Mesendoderm (in vitro differentiated cells): Measurements from ENCODE around the gene AFDN.

Source experiments
- DNase-seq: peaks from one replicate; pipeline ENCODE4 v3.0.0; 2013
- H2AK5ac ChIP-seq: 2 replicates; pipeline ENCODE4 v1.6.1; 2013; ENCODE audit warnings: low read length, inconsistent platforms
- H2BK120ac ChIP-seq: 2 replicates; pipeline ENCODE4 v1.6.1; 2013; ENCODE audit warnings: low read depth, mild to moderate bottlenecking, low read length, moderate library complexity, mixed read lengths
- H2BK15ac ChIP-seq: replicated peaks from 2 replicates; pipeline ENCODE4 v1.6.1; 2013; ENCODE audit warnings: low read depth, mild to moderate bottlenecking, moderate library complexity
- H2BK5ac ChIP-seq: 2 replicates; pipeline ENCODE4 v1.6.1; 2013; ENCODE audit warnings: low read length, inconsistent platforms
- H3K18ac ChIP-seq: 2 replicates; pipeline ENCODE4 v1.6.1; 2013; ENCODE audit warnings: mild to moderate bottlenecking, low read length, mixed read lengths
- H3K23ac ChIP-seq: one replicate; pipeline ENCODE4 v1.6.1; 2013; ENCODE audit warnings: low read length
- H3K27ac ChIP-seq: 2 replicates; pipeline ENCODE4 v1.5.1; 2013; ENCODE audit warnings: low read depth, mild to moderate bottlenecking, inconsistent platforms, low read length, moderate library complexity
- H3K27me3 ChIP-seq: 2 replicates; pipeline ENCODE4 v1.6.1; 2013; ENCODE audit warnings: low read length, control low read depth, mild to moderate bottlenecking, inconsistent platforms; ENCODE audit not compliant: insufficient read depth, poor library complexity
- H3K36me3 ChIP-seq: 2 replicates; pipeline ENCODE4 v1.6.1; 2013; ENCODE audit warnings: low read length, inconsistent platforms; ENCODE audit not compliant: control insufficient read depth, insufficient read depth
- H3K4ac ChIP-seq: one replicate; pipeline ENCODE4 v1.6.1; 2013; ENCODE audit warnings: low read depth, mild to moderate bottlenecking, low read length, moderate library complexity
- H3K4me1 ChIP-seq: 2 replicates; pipeline ENCODE4 v1.6.1; 2013; ENCODE audit warnings: low read depth, low read length, inconsistent platforms; ENCODE audit not compliant: control insufficient read depth
- H3K4me2 ChIP-seq: 2 replicates; pipeline ENCODE4 v1.6.1; 2013; ENCODE audit warnings: low read length
- H3K4me3 ChIP-seq: 2 replicates; pipeline ENCODE4 v1.5.1; 2013; ENCODE audit warnings: mild to moderate bottlenecking, low read length
- H3K56ac ChIP-seq: one replicate; pipeline ENCODE4 v1.6.1; 2013; ENCODE audit warnings: low read length
- H3K79me1 ChIP-seq: 2 replicates; pipeline ENCODE4 v1.6.1; 2013; ENCODE audit warnings: low read length, inconsistent platforms
- H3K79me2 ChIP-seq: 2 replicates; pipeline ENCODE4 v1.6.1; 2013; ENCODE audit warnings: mild to moderate bottlenecking, low read length; ENCODE audit not compliant: control insufficient read depth, insufficient read depth
- H3K9ac ChIP-seq: 2 replicates; pipeline ENCODE4 v1.6.1; 2013; ENCODE audit warnings: low read length, inconsistent platforms
- H4K5ac ChIP-seq: one replicate; pipeline ENCODE4 v1.6.1; 2013; ENCODE audit warnings: low read length
- H4K8ac ChIP-seq: one replicate; pipeline ENCODE4 v1.6.1; 2013; ENCODE audit warnings: low read depth, mild to moderate bottlenecking, control low read depth, low read length, moderate library complexity
- WGBS: extraction: QIAGEN DNeasy Blood & Tissue Kit; methylation state at CpG from one replicate; pipeline ENCODE4 v1.1.7; 2013; ENCODE audit warnings: low lambda C conversion rate, missing lambda C conversion rate; ENCODE audit not compliant: insufficient coverage; ENCODE audit errors: extremely low coverage; 5-methylcytosine and 5-hydroxymethylcytosine counted together

Gene AFDN

DNA sequence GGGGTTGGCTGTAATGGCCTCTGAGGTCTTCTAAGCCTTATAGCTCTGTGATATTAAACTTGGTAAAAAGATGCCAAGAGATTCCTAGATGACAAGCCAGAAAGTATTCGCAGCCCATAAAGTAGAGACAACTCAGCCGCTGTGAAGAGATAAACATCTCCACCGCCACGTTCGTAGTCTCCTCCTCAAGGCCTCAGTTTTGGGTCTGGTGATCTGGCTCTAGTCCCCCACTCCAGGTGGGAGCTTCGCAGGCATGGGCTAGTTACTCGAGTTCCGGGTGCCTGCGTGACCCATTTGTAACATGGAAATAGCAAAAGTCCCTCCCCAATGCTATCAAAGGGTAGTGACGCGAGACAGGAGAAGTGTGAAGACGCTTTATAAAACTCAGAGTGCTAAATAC, 28.3 kb upstream of the AFDN start:
- no peak overlapping the region for H2BK120ac ChIP-seq
- H2BK15ac ChIP-seq, result no peak overlapping the region
- H3K4ac ChIP-seq, result no peak overlapping the region
- peak; percentile 57 for DNase-seq
- H2BK5ac ChIP-seq, result no peak overlapping the region
- no peak overlapping the region for H4K8ac ChIP-seq
- no peaks in the 10 kb centered on the region for H3K36me3 ChIP-seq
- H3K4me1 ChIP-seq, result peaks cover 7% of the 10 kb centered on the region
- H3K56ac ChIP-seq, result no peak overlapping the region
- H3K79me1 ChIP-seq, result no peaks in the 10 kb centered on the region
- H3K27ac ChIP-seq, result no peak overlapping the region
- H3K79me2 ChIP-seq, result no peaks in the 10 kb centered on the region
- no CpG with 5 or more reads among the region's 12 CpGs for WGBS
- no peak overlapping the region for H2AK5ac ChIP-seq
- no peak overlapping the region for H3K18ac ChIP-seq
- no peak overlapping the region for H3K23ac ChIP-seq
- no peak overlapping the region for H3K4me2 ChIP-seq
- H4K5ac ChIP-seq, result no peak overlapping the region
- no peak overlapping the region for H3K4me3 ChIP-seq
- H3K27me3 ChIP-seq, result no peaks in the 10 kb centered on the region
- H3K9ac ChIP-seq, result no peak overlapping the region

- H2BK120ac ChIP-seq, result no peak overlapping the region
- H3K56ac ChIP-seq, result no peak overlapping the region
- H3K4me2 ChIP-seq, result no peak overlapping the region
- H4K5ac ChIP-seq, result no peak overlapping the region
- H3K79me1 ChIP-seq, result no peaks in the 10 kb centered on the region
- H3K36me3 ChIP-seq, result no peaks in the 10 kb centered on the region
- DNase-seq, result peak; percentile 34
- no peak overlapping the region for H2BK15ac ChIP-seq
- H3K9ac ChIP-seq, result no peak overlapping the region
- H3K4me1 ChIP-seq, result peaks cover 7% of the 10 kb centered on the region
- no peak overlapping the region for H3K4ac ChIP-seq
- no peak overlapping the region for H3K27ac ChIP-seq
- no peaks in the 10 kb centered on the region for H3K27me3 ChIP-seq
- H3K4me3 ChIP-seq, result no peak overlapping the region
- no CpG with 5 or more reads among the region's 23 CpGs for whole genome bisulfite sequencing
- no peak overlapping the region for H3K23ac ChIP-seq
- no peak overlapping the region for H2BK5ac ChIP-seq
- no peak overlapping the region for H3K18ac ChIP-seq
- H2AK5ac ChIP-seq, result no peak overlapping the region
- no peaks in the 10 kb centered on the region for H3K79me2 ChIP-seq
- no peak overlapping the region for H4K8ac ChIP-seq
Measured at GRCh38 chr6:167799033-167799821, 27.5 kb upstream of the AFDN start.

DNA sequence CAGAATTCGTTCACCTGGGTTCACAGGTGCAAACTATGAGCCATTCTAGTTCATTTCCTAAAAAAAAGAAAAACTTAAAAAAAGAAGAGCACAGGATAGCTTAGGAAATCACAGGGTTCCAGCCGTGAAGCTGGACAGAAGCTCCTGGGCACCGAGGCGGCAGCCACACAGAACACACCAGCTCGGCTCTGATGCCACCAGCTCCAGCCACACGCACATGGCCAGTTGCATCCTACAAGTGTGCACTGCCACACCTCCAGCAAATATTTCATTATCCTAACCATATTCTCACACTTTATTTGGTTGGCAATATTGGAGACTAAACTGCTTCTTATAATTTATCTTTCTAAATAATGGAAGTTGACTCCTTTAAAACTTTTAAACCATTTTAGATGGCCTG, 26.2 kb upstream of the AFDN start:
- H3K4me2 ChIP-seq, result no peak overlapping the region
- H3K27ac ChIP-seq, result no peak overlapping the region
- no peak overlapping the region for H3K56ac ChIP-seq
- H3K23ac ChIP-seq, result no peak overlapping the region
- H3K79me1 ChIP-seq, result no peaks in the 10 kb centered on the region
- no peak overlapping the region for H2BK120ac ChIP-seq
- H3K27me3 ChIP-seq, result no peaks in the 10 kb centered on the region
- no peak overlapping the region for H3K18ac ChIP-seq
- no peak overlapping the region for H4K8ac ChIP-seq
- H2BK5ac ChIP-seq, result no peak overlapping the region
- no peaks in the 10 kb centered on the region for H3K79me2 ChIP-seq
- H2AK5ac ChIP-seq, result no peak overlapping the region
- no peak overlapping the region for H2BK15ac ChIP-seq
- no peak overlapping the region for H4K5ac ChIP-seq
- no peaks in the 10 kb centered on the region for H3K36me3 ChIP-seq
- DNase-seq, result no peak
- no peak overlapping the region for H3K4ac ChIP-seq
- no peak overlapping the region for H3K9ac ChIP-seq
- no CpG with 5 or more reads among the region's 6 CpGs for WGBS
- peaks cover 7% of the 10 kb centered on the region for H3K4me1 ChIP-seq
- no peak overlapping the region for H3K4me3 ChIP-seq

- Histone ChIP-seq H2BK120ac (no peak overlapping the region), H3K27me3 (no peaks in the 10 kb centered on the region), H3K4me2 (no peak overlapping the region), H3K79me1 (no peaks in the 10 kb centered on the region), H4K8ac (no peak overlapping the region), H2BK5ac (no peak overlapping the region), H3K9ac (no peak overlapping the region), H3K4me1 (peaks cover 7% of the 10 kb centered on the region), H2AK5ac (no peak overlapping the region), H2BK15ac (no peak overlapping the region), H3K4me3 (no peak overlapping the region), H3K79me2 (no peaks in the 10 kb centered on the region), H3K56ac (no peak overlapping the region), H3K23ac (no peak overlapping the region), H3K4ac (no peak overlapping the region), H3K18ac (no peak overlapping the region), H4K5ac (no peak overlapping the region), H3K36me3 (no peaks in the 10 kb centered on the region), H3K27ac (no peak overlapping the region)
- WGBS, result no CpG with 5 or more reads among the region's 1 CpG
- DNase-seq, result no peak
Measured at GRCh38 chr6:167801263-167801662, 25.4 kb upstream of the AFDN start.

GRCh38 chr6:167802339-167802738, 24.4 kb upstream of the AFDN start:
- H3K4ac ChIP-seq, result no peak overlapping the region

DNA sequence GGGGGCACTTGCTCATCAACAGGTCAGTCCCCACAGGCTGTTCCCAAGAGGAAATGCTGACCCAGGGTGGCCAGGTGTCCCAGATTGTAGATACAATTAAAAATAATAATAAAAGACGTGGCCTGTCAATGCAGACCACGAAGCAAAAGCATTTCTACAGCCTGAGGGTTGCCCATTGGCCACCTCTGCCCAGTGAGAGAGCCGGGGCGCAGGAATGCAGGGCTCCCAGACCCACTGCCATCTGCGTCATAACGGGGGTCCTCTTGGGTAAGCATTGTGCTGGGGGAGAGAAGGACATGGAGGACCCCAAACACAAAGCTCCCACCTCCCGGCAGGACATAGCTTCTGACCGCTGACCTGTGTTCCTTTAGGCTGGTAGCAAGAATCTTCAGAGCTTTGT, 22.9 kb upstream of the AFDN start:
- no peak overlapping the region for H3K27ac ChIP-seq
- no peaks in the 10 kb centered on the region for H3K4me1 ChIP-seq
- H3K27me3 ChIP-seq, result no peaks in the 10 kb centered on the region
- H4K5ac ChIP-seq, result no peak overlapping the region
- no peak overlapping the region for H4K8ac ChIP-seq
- H3K36me3 ChIP-seq, result no peaks in the 10 kb centered on the region
- no peak overlapping the region for H3K4me3 ChIP-seq
- H3K56ac ChIP-seq, result no peak overlapping the region
- DNase-seq, result no peak
- H3K4me2 ChIP-seq, result no peak overlapping the region
- H3K79me1 ChIP-seq, result no peaks in the 10 kb centered on the region
- H2AK5ac ChIP-seq, result no peak overlapping the region
- H3K79me2 ChIP-seq, result no peaks in the 10 kb centered on the region
- no peak overlapping the region for H3K23ac ChIP-seq
- no peak overlapping the region for H2BK5ac ChIP-seq
- no CpG with 5 or more reads among the region's 8 CpGs for WGBS
- no peak overlapping the region for H2BK15ac ChIP-seq
- no peak overlapping the region for H3K4ac ChIP-seq
- no peak overlapping the region for H3K9ac ChIP-seq
- no peak overlapping the region for H3K18ac ChIP-seq
- no peak overlapping the region for H2BK120ac ChIP-seq

More at GRCh38 chr6:167802339-167802738, 24.4 kb upstream of the AFDN start:
- no peaks in the 10 kb centered on the region for H3K36me3 ChIP-seq
- no peak overlapping the region for H4K8ac ChIP-seq
- no peak overlapping the region for H2BK5ac ChIP-seq
- peaks cover 5% of the 10 kb centered on the region for H3K4me1 ChIP-seq
- no peaks in the 10 kb centered on the region for H3K79me2 ChIP-seq
- no peak overlapping the region for H2BK120ac ChIP-seq
- H2BK15ac ChIP-seq, result no peak overlapping the region
- no peaks in the 10 kb centered on the region for H3K79me1 ChIP-seq
- no peak overlapping the region for H3K27ac ChIP-seq
- H4K5ac ChIP-seq, result no peak overlapping the region
- no peak overlapping the region for H3K56ac ChIP-seq
- DNase-seq, result no peak
- no CpG with 5 or more reads among the region's 3 CpGs for WGBS
- no peak overlapping the region for H3K23ac ChIP-seq
- no peak overlapping the region for H3K18ac ChIP-seq
- no peak overlapping the region for H3K9ac ChIP-seq
- no peak overlapping the region for H3K4me2 ChIP-seq
- no peaks in the 10 kb centered on the region for H3K27me3 ChIP-seq
- no peak overlapping the region for H3K4me3 ChIP-seq
- H2AK5ac ChIP-seq, result no peak overlapping the region
